Measurements from ENCODE around the gene PIP5K1B.

Gene PIP5K1B

DNA sequence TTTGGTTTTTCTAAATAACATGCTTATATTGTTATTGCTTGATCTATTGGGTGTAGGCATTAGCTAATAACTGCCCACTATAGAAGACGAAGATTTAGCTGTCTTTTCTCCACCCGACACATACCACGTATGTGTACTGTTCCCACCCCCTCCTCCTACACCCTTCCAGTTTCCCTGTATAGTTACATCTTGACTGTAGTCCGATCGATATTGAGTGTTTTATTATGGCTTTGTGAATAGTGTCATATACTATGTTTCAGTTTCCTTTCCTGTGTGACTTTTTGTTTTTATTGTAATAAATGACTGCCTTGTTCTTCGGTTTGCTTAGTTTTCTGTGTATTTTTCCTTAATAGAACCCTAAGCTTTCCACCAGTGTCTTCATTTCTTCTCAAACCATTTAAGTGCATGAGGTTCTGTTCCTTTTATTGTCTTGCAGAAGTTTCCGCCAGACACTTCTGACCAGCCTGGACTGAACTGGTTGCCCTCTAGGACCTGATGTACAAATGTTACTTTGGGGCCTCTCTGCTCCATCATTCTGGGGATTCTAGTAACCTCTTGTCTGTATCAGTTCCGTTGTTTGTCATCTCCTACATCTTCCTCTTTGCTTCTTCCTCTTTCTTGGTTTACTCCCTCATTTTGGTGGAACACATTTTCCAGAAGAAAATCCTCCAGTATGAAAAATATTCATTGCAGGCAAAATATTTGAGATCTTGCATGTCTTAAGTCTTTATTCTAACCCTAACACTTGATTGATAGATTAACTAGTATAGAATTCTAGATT is 247.0 kb downstream of the PIP5K1B start:
- DNase-seq (ENCODE audit: low read depth, low spot score), result no peak

GRCh38 chr9:68953771-68954170 is 248.7 kb downstream of the PIP5K1B start:
- no peak for DNase-seq (ENCODE audit: low read depth, low spot score)

- DNase-seq (ENCODE audit: low read depth, low spot score), result no peak
Observed at GRCh38 chr9:68955330-68955729, 250.3 kb downstream of the PIP5K1B start.

GRCh38 chr9:68957479-68957878 is 252.4 kb downstream of the PIP5K1B start:
- DNase-seq (ENCODE audit: low read depth, low spot score), result no peak

- DNase-seq (ENCODE audit: low read depth, low spot score), result no peak
Observed at GRCh38 chr9:68961587-68961986, 256.5 kb downstream of the PIP5K1B start.

DNA sequence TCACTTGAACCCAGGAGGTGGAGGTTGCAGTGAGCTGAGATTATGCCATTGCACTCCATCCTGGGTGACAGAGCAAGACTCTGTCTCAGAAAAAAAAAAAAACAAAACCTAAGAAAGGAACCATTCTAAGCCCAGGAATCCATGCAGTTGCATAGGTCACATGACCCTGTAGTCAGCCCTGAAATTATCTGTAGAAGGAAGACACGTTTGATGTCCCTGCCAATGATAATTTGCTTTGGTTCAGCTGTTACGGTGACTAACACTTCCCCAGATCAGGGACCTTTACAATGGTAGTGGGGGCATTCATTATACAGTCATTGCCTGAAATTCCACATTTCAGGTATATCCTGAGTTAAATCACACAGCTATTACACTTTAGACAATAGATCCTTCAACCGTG is 258.4 kb downstream of the PIP5K1B start:
- DNase-seq (ENCODE audit: low read depth, low spot score), result no peak

GRCh38 chr9:68964102-68964541 is 259.1 kb downstream of the PIP5K1B start:
- DNase-seq (ENCODE audit: low read depth, low spot score), result no peak

GRCh38 chr9:68964765-68965164 is 259.7 kb downstream of the PIP5K1B start:
- no peak for DNase-seq (ENCODE audit: low read depth, low spot score)

GRCh38 chr9:68966496-68966944 is 261.5 kb downstream of the PIP5K1B start:
- DNase-seq (ENCODE audit: low read depth, low spot score), result no peak

- DNase-seq (ENCODE audit: low read depth, low spot score), result no peak
Observed at GRCh38 chr9:68967800-68968199, 262.8 kb downstream of the PIP5K1B start.

DNA sequence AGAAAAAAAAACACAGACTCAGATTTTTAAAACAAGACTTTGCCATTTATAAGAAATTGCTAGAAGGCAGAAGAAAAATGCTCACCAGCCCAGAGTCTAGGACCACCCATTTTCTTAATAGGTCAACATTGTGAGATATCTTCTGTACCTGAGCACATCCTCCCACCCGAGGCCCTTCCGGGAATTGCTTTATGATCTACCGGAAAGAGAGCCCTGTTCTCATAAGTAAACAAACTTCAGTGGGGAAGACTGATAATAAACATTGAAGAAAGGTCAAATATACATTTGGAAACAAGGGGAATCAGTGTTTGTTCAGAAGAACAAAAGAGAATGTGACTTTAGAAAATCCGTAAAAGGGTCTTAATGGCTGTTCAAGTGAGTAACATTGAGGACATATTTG is 264.5 kb downstream of the PIP5K1B start:
- DNase-seq (ENCODE audit: low read depth, low spot score), result no peak

GRCh38 chr9:68970151-68970550 is 265.1 kb downstream of the PIP5K1B start:
- DNase-seq (ENCODE audit: low read depth, low spot score), result no peak

GRCh38 chr9:68973619-68974018 is 268.6 kb downstream of the PIP5K1B start:
- no peak for DNase-seq (ENCODE audit: low read depth, low spot score)

GRCh38 chr9:68974431-68974830 is 269.4 kb downstream of the PIP5K1B start:
- DNase-seq (ENCODE audit: low read depth, low spot score), result no peak

DNA sequence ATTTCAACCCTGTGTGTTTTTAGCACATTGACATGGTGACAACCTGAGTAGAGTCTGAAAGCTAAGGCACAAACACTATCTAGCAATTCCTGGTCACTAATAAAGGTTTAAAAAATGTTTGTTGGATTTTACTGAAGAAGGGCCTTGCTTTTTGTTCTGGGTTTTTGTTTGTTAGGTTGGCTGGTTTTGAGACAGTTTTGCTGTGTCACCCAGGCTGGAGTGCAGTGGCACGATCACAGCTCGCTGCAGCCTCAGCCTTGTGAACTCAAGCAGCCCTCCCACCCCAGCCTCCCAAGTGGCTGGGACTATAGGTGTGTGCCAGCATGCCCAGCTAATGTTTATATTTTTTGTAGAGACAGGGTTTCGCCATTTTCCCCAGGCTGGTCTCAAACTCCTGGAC is 269.9 kb downstream of the PIP5K1B start:
- no peak for DNase-seq (ENCODE audit: low read depth, low spot score)

DNA sequence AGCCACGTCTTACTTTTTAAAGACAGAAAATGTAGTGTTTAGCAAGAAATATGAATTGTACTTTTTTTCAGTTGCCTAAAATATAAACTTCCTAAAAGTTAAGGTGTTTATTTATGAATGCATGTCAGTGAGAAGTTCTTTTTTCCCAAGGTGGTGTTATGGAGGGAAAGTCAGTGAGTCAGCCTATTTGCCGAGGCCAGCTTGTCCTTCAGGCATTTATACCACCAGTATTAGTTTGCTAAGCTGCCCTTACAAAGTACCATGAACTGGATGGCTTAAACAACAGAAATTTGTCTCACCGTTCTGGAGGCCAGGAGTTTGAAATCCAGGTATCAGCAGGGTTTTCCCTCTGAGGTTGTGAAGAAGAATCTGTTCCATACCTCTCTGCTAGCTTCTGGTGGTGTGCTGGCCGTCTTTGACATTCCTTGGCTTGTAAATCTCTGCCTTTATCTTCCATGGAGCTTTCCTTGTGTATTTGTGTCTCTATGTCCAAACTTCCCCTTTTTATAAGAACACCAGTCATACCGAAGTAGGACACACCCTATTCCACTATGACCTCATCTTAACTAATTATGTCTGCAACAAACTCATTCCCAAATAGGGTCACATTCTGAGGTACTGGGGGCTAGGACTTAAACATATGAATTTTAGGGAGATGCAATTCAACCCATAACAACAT is 270.5 kb downstream of the PIP5K1B start:
- no peak for DNase-seq (ENCODE audit: low read depth, low spot score)

DNA sequence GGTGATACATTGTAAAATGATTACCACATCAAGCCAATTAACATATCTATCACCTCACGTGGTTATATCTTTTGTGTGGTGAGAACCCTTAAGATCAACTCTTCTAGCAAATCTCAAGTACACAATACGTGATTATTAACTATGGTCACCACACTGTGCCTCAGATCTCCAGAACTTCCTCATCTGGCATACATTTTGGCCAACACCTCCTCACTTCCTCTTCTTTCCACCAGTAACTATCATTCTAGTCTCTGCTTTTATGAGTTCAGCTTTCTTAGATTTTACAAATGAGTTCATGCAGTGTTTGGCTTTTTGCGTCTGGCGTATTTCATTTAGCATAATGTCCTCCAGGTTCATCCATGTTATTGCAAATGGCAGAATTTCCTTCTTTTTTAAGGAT is 273.0 kb downstream of the PIP5K1B start:
- DNase-seq (ENCODE audit: low read depth, low spot score), result no peak

DNA sequence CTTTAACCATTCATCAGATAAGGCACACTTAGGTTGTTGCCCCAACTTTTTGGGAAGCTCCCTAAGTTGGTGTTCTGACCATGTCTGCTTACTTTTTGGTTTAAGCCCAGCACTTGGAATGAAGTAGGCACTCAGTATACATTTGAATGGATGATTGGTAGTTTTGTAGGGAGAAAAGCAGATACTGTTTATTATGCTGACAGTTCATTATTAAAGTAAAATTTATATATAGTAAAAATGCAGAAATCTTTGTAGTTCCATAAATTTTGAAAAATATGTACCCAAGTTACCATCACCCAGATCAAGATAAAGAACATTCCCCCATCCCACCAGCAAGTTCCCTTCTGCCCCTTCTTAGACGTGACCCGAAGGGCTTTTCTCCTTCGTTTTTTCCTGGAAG is 273.5 kb downstream of the PIP5K1B start:
- DNase-seq (ENCODE audit: low read depth, low spot score), result no peak

DNA sequence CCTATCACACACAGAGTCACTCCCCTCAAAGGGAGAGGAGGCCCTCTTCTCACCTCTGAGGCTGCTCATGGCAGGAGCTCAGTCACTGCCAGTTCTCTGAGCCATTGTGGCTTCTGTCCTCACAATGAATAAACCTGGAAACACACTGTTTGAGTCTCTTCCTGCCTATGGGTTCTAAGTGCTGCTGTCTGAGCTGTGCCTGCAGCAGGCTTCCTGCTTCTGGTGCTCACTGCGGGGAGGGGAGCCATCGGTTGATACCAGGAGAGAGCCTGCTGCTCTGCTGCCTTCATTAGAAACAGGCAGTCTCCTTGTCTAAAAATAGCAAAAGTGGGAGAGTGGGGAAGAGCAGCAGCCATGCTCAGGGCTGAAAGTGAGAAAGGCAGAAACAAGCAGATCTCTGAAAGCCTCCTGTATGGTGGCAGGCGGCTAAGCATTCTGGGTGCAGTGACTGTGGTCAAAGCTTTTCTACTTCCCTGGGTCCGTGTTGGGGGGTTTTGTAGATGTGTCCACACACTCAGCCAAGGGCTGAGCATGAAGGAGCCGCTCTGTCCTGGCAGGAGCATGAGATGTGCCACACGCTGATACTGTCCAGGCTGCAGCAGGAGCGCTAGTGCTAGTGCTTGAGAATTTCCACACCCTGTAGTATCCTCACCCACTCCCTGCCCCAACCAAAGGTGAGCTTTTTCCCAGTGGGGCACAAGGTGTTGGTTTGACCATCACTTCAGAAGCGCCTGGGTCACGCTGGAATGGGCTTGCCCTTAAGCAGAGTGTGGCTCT is 274.7 kb downstream of the PIP5K1B start:
- DNase-seq (ENCODE audit: low read depth, low spot score), result no peak

DNA sequence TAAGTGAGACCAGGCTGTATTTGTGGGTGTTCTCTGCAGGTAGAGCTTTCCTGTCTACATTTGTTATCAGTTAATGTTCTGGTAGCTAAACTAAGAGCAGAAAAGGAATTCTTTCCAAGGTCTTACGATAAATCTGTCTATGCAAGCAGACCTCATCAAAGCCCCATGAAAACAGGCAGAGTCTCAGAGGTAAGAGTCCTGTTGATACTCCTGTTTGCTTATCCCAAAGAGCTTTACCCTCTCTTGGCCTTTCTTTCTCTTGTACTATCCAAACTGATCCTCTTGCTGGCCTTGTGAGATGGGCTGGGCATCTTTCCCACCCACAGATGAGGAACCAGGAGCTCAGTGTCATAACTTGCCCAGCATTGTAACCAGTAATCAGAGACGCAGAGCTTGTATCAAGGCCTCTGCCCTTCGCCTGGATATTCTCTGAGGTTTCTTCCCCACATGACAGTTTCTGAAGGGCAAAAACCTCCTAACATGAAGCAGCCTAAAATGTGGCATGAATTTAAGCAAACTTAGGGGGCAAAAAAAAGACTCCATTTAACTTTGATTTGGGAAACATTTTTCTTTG is 275.4 kb downstream of the PIP5K1B start:
- DNase-seq (ENCODE audit: low read depth, low spot score), result no peak

DNA sequence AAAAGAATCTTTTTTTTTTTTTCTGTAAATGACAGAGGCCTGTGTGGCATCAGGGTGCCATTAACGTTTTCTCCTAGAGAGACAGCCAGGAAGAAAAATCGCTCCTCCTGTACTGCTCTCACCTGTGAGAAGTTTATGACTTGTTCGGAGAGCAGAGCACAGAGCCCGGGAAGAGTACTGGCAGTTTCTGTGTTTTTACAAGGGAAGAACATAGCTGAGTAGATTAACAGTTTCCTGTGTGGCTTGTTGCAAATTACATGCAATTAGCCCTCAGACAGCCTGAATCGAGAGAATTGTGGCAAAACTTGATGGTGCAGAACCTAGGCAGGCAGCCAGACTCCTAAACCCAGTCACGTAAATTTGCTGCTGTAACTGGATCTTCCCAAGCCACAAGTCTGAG is 276.7 kb downstream of the PIP5K1B start:
- DNase-seq (ENCODE audit: low read depth, low spot score), result no peak

GRCh38 chr9:68983008-68983411 is 278.0 kb downstream of the PIP5K1B start:
- no peak for DNase-seq (ENCODE audit: low read depth, low spot score)
